Psoas muscle (tissue), 8 donors: ENCODE data around the gene PNPLA6. TPM values are rescaled to one million over a fixed set of nuclear protein-coding genes. Genes with fewer than 3 reads are reported as not detected.

ENCODE experiments used
- ATAC-seq, 4 donors: fragments of 200-7000 bp; cut with Tn5 transposase; one replicate each; pipeline ENCODE4 v1.9.1; 2020; ENCODE audit warnings: moderate library complexity in 3 of 4, mild to moderate bottlenecking in 2 of 4
- DNase-seq, 2 donors: peaks; one replicate each; pipeline ENCODE4 v3.0.0-alpha.2; 2020
- H3K27ac ChIP-seq: fragments of 200-600 bp; one replicate; pipeline ENCODE4 v1.8.0; 2022
- H3K27me3 ChIP-seq, 3 donors: fragments of 200-600 bp in 1 of 3; one replicate each; pipeline versions ENCODE4 v1.6.1 to v1.8.0; 2013 to 2022; ENCODE audit warnings: low read length in 2 of 3, mild to moderate bottlenecking in 2 of 3, moderate library complexity in 1 of 3; ENCODE audit not compliant: insufficient read depth in 3 of 3
- H3K36me3 ChIP-seq, 2 donors: fragments of 200-600 bp in 1 of 2; one replicate each; pipeline versions ENCODE4 v1.6.1 to v1.8.0; 2013 to 2022; ENCODE audit warnings: low read depth in 1 of 2, mild to moderate bottlenecking in 1 of 2, moderate library complexity in 1 of 2; ENCODE audit not compliant: insufficient read depth in 1 of 2
- H3K4me1 ChIP-seq: fragments of 200-600 bp; one replicate; pipeline ENCODE4 v1.8.0; 2022
- H3K4me3 ChIP-seq: fragments of 200-600 bp; one replicate; pipeline ENCODE4 v1.8.0; 2022; ENCODE audit warnings: mild to moderate bottlenecking
- H3K9me3 ChIP-seq: fragments of 200-600 bp; one replicate; pipeline ENCODE4 v1.8.0; 2022
- CTCF ChIP-seq: fragments of 200-600 bp; IDR thresholded peaks from one replicate; pipeline ENCODE4 v1.8.0; 2022; ENCODE audit warnings: antibody characterized with exemption
- WGBS, 3 donors: extraction: QIAGEN DNeasy Blood & Tissue Kit; methylation state at CpG; one replicate each; pipeline versions ENCODE4 v1.1.6 to v1.1.7; 2013; 5-methylcytosine and 5-hydroxymethylcytosine counted together
- intact Hi-C, 2 donors: fragments of 100-400 bp; cut with DNase I; formaldehyde crosslinking; loops; one replicate each; pipeline versions ENCODE4 v1.11.0 to v1.14.2; 2022
- polyA plus RNA-seq, 3 donors: library from polyadenylated mRNA; stranded (reverse); fragments of 200-250 nt; gene quantifications; one replicate each; pipeline ENCODE4 v1.2.3, GENCODE V29; 2013
- total RNA-seq, 4 donors: library from RNA; stranded (reverse); fragmentation: NEBNext Ultra II Directional in 2 of 4; extraction: Animal tissue kit (Norgen Biotek cat#: 25700) in 2 of 4; gene quantifications; one replicate each; pipeline versions ENCODE4 v1.2.1 to v1.2.4, GENCODE V29; 2021 to 2023
- donor health status: healthy with polysubstance abuse.
- donor health status: DM: no; HTN: no; CAD: no; lungs with moderate emphysema.
- donor health status: Bipolar disorder and iron deficiency.
- donor health status: healthy.
- donor health status: DM: yes; HTN: yes; CAD: no.
- donor health status: DM: no; HTN: no; CAD: no.
- donor health status: DM: no; HTN: no; CAD: no.
- donor health status: DM: yes; HTN: yes; CAD: no.

PNPLA6 gene
- total and polyA plus RNA-seq, 7 donors = 31.8 to 72.8 (median 55.9) TPM

GRCh38 chr19:7605490-7606222, 70.1 kb downstream of the PNPLA6 start:
- intact Hi-C loops = no loop called here
- WGBS, 3 donors = 63 to 75% (median 66%) methylated on average over 13 to 14 of the region's 14 CpGs
- H3K27me3 ChIP-seq = peaks cover 0 to 15% (median 2%) of the 10 kb centered on the region in 3 donors

GRCh38 chr19:7606289-7606688, 70.8 kb downstream of the PNPLA6 start:
- TF ChIP-seq CTCF = no peak
- intact Hi-C loops = no loop called here
- no peak for ATAC-seq
- DNase-seq = no peak
- peaks cover 0 to 15% (median 2%) of the 10 kb centered on the region in 3 donors for H3K27me3 ChIP-seq
- 74 to 80% (median 75%) methylated on average over 15 to 17 of the region's 17 CpGs for WGBS, 3 donors
- H3K9me3 ChIP-seq = no peaks in the 10 kb centered on the region
- no peaks in the 10 kb centered on the region for H3K4me1 ChIP-seq
- no peak overlapping the region for H3K27ac ChIP-seq
- H3K36me3 ChIP-seq = no peaks in the 10 kb centered on the region
- H3K4me3 ChIP-seq = no peak overlapping the region

More at GRCh38 chr19:7605490-7606222, 70.1 kb downstream of the PNPLA6 start:
- Histone ChIP-seq H3K36me3 (no peaks in the 10 kb centered on the region), H3K4me3 (no peak overlapping the region), H3K27ac (no peak overlapping the region), H3K9me3 (no peaks in the 10 kb centered on the region), H3K4me1 (no peaks in the 10 kb centered on the region)
- DNase-seq = no peak
- ATAC-seq = peak in 1 of 4 donors; percentile 47
- no peak for TF ChIP-seq CTCF

GRCh38 chr19:7607212-7607873, 71.8 kb downstream of the PNPLA6 start:
- H3K4me3 ChIP-seq = no peak overlapping the region
- ATAC-seq (no peak), DNase-seq (no peak)
- no peaks in the 10 kb centered on the region for H3K4me1 ChIP-seq
- H3K9me3 ChIP-seq = no peaks in the 10 kb centered on the region
- intact Hi-C loops = no loop called here
- TF ChIP-seq CTCF = no peak
- WGBS, 3 donors = 76 to 79% (median 77%) methylated on average over 9 to 10 of the region's 10 CpGs
- peaks cover 0 to 10% (median 2%) of the 10 kb centered on the region in 3 donors for H3K27me3 ChIP-seq
- no peaks in the 10 kb centered on the region for H3K36me3 ChIP-seq
- H3K27ac ChIP-seq = no peak overlapping the region

- 81 to 83% (median 82%) methylated on average over 23 to 25 of the region's 25 CpGs for WGBS, 3 donors
Measured at GRCh38 chr19:7607874-7608560, 72.5 kb downstream of the PNPLA6 start.

More at GRCh38 chr19:7607874-7608560, 72.5 kb downstream of the PNPLA6 start:
- intact Hi-C loops = no loop called here
- Histone ChIP-seq H3K9me3 (no peaks in the 10 kb centered on the region), H3K4me1 (no peaks in the 10 kb centered on the region), H3K36me3 (no peaks in the 10 kb centered on the region), H3K4me3 (no peak overlapping the region), H3K27me3 (peaks cover 0 to 6% (median 2%) of the 10 kb centered on the region in 3 donors), H3K27ac (no peak overlapping the region)
- no peak for TF ChIP-seq CTCF
- no peak for ATAC-seq
- no peak for DNase-seq
